T-helper 1 cell treated with Interleukin-12 subunit alpha and Interleukin-12 subunit beta and Interleukin-4 antibody, amounts not matched to agents 30 ng/mL and 1 ng/mL, for 36 hours (primary cell): ENCODE results near the gene ABCC5. TPM values are rescaled to one million over a fixed set of nuclear protein-coding genes. Genes with fewer than 3 reads are reported as not detected.
"Not testable (repeated sequence)": the region's sequence is repeated elsewhere in the genome, so short reads cannot be mapped to it uniquely, and the experiment has no call there.

ENCODE experiments used
- intact Hi-C: fragments of 100-400 bp; cut with micrococcal nuclease; formaldehyde crosslinking; loops from one replicate; pipeline ENCODE4 v1.15.1; 2024
- total RNA-seq: library from RNA; stranded (reverse); gene quantifications from 2 replicates; pipeline ENCODE4 v1.2.3, GENCODE V29; 2022

ABCC5 gene
- total RNA-seq, 1 donor from 2014 or later = 22.4 TPM

GRCh38 chr3:184016811-184017671 lies 643 bp downstream of the ABCC5 start:
- intact Hi-C loops = loop anchor here (1.0 to 5.0 kb wide), 17 partner anchors 113 to 796 kb away; partner anchors contain the start of genes ABCF3, AP2M1, DVL3 and EEF1AKMT4

- intact Hi-C loops = loop anchor here (2.0 to 5.0 kb wide), 7 partner anchors 273 to 797 kb away; partner anchors contain the start of genes EIF4G1, KLHL6, MAGEF1 and VPS8
These were observed 1.5 kb downstream of the ABCC5 start for GRCh38 chr3:184016169-184016570.

- intact Hi-C loops = loop anchor here (2.0 to 5.0 kb wide), 7 partner anchors 273 to 797 kb away; partner anchors contain the start of genes EIF4G1, KLHL6, MAGEF1 and VPS8
These were observed 2.2 kb downstream of the ABCC5 start for GRCh38 chr3:184015381-184016019.

GRCh38 chr3:184011937-184012889 lies 5.5 kb downstream of the ABCC5 start:
- intact Hi-C loops = no loop called here

- intact Hi-C loops = no loop called here
These were observed 6.3 kb downstream of the ABCC5 start for GRCh38 chr3:184011230-184011876.

- intact Hi-C loops = no loop called here
These were observed 9.5 kb downstream of the ABCC5 start for GRCh38 chr3:184008161-184008560.

GRCh38 chr3:184007143-184007813 lies 10.4 kb downstream of the ABCC5 start:
- intact Hi-C loops = not testable (repeated sequence)

- intact Hi-C loops = no loop called here
These were observed 11.7 kb downstream of the ABCC5 start for GRCh38 chr3:184005941-184006507.

GRCh38 chr3:184004476-184004875 lies 13.2 kb downstream of the ABCC5 start:
- intact Hi-C loops = no loop called here

- intact Hi-C loops = no loop called here
These were observed 14.3 kb downstream of the ABCC5 start for GRCh38 chr3:184003187-184003967.

- intact Hi-C loops = no loop called here
These were observed 15.2 kb downstream of the ABCC5 start for GRCh38 chr3:184002469-184002868.

GRCh38 chr3:184001761-184002160 lies 15.9 kb downstream of the ABCC5 start:
- intact Hi-C loops = no loop called here

- intact Hi-C loops = no loop called here
These were observed 26.3 kb downstream of the ABCC5 start for GRCh38 chr3:183991403-183991802.

- intact Hi-C loops = no loop called here
These were observed 29.4 kb downstream of the ABCC5 start for GRCh38 chr3:183988216-183988790.

GRCh38 chr3:183987000-183987600 lies 30.6 kb downstream of the ABCC5 start:
- intact Hi-C loops = no loop called here

- intact Hi-C loops = no loop called here
These were observed 32.6 kb downstream of the ABCC5 start for GRCh38 chr3:183984749-183985729.
